SK-N-SH treated with all-trans-retinoic acid at 6 μM for 48 hours (cell line): ENCODE data around the gene TSPAN3.

Experiments used
- ATAC-seq: fragments of 200-7000 bp; cut with Tn5 transposase; 3 replicates; pipeline ENCODE4 v1.9.1; 2020; ENCODE audit warnings: mild to moderate bottlenecking, moderate library complexity
- ARNTL ChIP-seq: fragments of 450-650 bp; formaldehyde crosslinking; IDR thresholded peaks from 2 replicates; pipeline ENCODE4 v1.5.0; 2020; ENCODE audit warnings: low read depth, mild to moderate bottlenecking, moderate library complexity, borderline replicate concordance
- BACH2 ChIP-seq: fragments of 250-450 bp; sonication (Bioruptor Pico); IDR thresholded peaks from 2 replicates; pipeline ENCODE4 v1.9.0; 2021; ENCODE audit warnings: mild to moderate bottlenecking, borderline replicate concordance
- CSDC2 ChIP-seq: fragments of 250-450 bp; sonication (Bioruptor Pico); IDR thresholded peaks from 2 replicates; pipeline ENCODE4 v1.5.0; 2020; ENCODE audit warnings: mild to moderate bottlenecking, moderate library complexity
- CSRNP3 ChIP-seq: fragments of 250-450 bp; sonication (Bioruptor Pico); IDR thresholded peaks from 2 replicates; pipeline ENCODE4 v1.5.1; 2021; ENCODE audit warnings: mild to moderate bottlenecking, moderate library complexity
- GLIS3 ChIP-seq: fragments of 250-450 bp; sonication (Bioruptor Pico); IDR thresholded peaks from 2 replicates; pipeline ENCODE4 v1.5.0; 2020; ENCODE audit warnings: mild to moderate bottlenecking, moderate library complexity
- ISL1 ChIP-seq: fragments of 250-450 bp; sonication (Bioruptor Pico); IDR thresholded peaks from 2 replicates; pipeline ENCODE4 v2.1.2; 2022; ENCODE audit warnings: mild to moderate bottlenecking, moderate library complexity
- OSR1 ChIP-seq: fragments of 250-450 bp; sonication (Bioruptor Pico); IDR thresholded peaks from 2 replicates; pipeline ENCODE4 v1.8.0; 2022; ENCODE audit warnings: moderate library complexity, mild to moderate bottlenecking, inconsistent platforms
- PATZ1 ChIP-seq: fragments of 250-450 bp; sonication (Bioruptor Pico); IDR thresholded peaks from 2 replicates; pipeline ENCODE4 v1.8.0; 2020; ENCODE audit warnings: mild to moderate bottlenecking, moderate library complexity, borderline replicate concordance
- PPARA ChIP-seq: fragments of 250-450 bp; sonication (Bioruptor Pico); IDR thresholded peaks from 2 replicates; pipeline ENCODE4 v1.5.0; 2020; ENCODE audit warnings: mild to moderate bottlenecking, borderline replicate concordance
- TCF4 ChIP-seq: fragments of 250-450 bp; sonication (Bioruptor Pico); IDR thresholded peaks from 2 replicates; pipeline ENCODE4 v1.8.0; 2021; ENCODE audit warnings: mild to moderate bottlenecking, moderate library complexity, borderline replicate concordance
- TOX ChIP-seq: fragments of 250-450 bp; sonication (Bioruptor Pico); IDR thresholded peaks from 2 replicates; pipeline ENCODE4 v1.8.0; 2021; ENCODE audit warnings: mild to moderate bottlenecking, moderate library complexity, borderline replicate concordance
- ZC3H10 ChIP-seq: fragments of 250-450 bp; sonication (Bioruptor Pico); IDR thresholded peaks from 2 replicates; pipeline ENCODE4 v1.5.1; 2021; ENCODE audit warnings: mild to moderate bottlenecking, moderate library complexity
- ZFP3 ChIP-seq: fragments of 250-450 bp; sonication (Bioruptor Pico); IDR thresholded peaks from 2 replicates; pipeline ENCODE4 v1.5.0; 2020; ENCODE audit warnings: mild to moderate bottlenecking, moderate library complexity
- ZFP30 ChIP-seq: fragments of 450-650 bp; formaldehyde crosslinking; IDR thresholded peaks from 2 replicates; pipeline ENCODE4 v1.5.0; 2022; ENCODE audit warnings: mild to moderate bottlenecking, moderate library complexity
- ZNF70 ChIP-seq: fragments of 450-650 bp; formaldehyde crosslinking; IDR thresholded peaks from 2 replicates; pipeline ENCODE4 v1.5.0; 2020; ENCODE audit warnings: mild to moderate bottlenecking, moderate library complexity
- ZNF8 ChIP-seq: fragments of 450-650 bp; formaldehyde crosslinking; IDR thresholded peaks from 2 replicates; pipeline ENCODE4 v1.5.0; 2020; ENCODE audit warnings: mild to moderate bottlenecking, moderate library complexity
- TF ChIP-seq, protein P1 (sequence below): fragments of 250-450 bp; sonication (Bioruptor Pico); IDR thresholded peaks from 2 replicates; pipeline ENCODE4 v1.8.0; 2021; ENCODE audit warnings: low read depth, mild to moderate bottlenecking, moderate library complexity, borderline replicate concordance
- TF ChIP-seq, protein P2 (sequence below): fragments of 250-450 bp; sonication (Bioruptor Pico); IDR thresholded peaks from 2 replicates; pipeline ENCODE4 v1.5.0; 2020; ENCODE audit warnings: mild to moderate bottlenecking, moderate library complexity

The TSPAN3 gene

GRCh38 chr15:77021803-77022381 lies 49.0 kb downstream of the TSPAN3 start:
- ATAC-seq, result peak; percentile 35
- no peak for TF ChIP-seq TCF4 (CRISPR knock-in tag)
- TF ChIP-seq ZC3H10 (CRISPR knock-in tag), result no peak

DNA sequence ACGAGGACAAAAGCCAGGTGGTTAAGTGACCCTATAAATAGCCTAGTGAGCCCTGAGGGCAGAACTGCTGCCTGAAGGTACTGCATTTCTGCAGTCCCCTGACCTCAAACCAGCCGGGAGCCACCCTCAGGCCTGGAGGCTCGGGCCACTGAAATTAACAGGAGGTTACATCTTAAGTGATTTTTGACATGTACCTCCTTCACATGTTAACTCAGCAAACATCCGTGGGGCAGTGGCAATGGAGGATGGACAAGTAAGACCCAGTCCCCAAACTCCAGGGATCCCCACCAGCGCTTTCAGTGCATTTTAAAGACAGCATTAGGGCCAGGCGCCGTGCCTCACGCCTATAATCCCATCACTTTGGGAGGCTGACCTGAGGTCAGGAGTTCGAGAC lies 49.8 kb downstream of the TSPAN3 start:
- TF ChIP-seq, protein P1, sequence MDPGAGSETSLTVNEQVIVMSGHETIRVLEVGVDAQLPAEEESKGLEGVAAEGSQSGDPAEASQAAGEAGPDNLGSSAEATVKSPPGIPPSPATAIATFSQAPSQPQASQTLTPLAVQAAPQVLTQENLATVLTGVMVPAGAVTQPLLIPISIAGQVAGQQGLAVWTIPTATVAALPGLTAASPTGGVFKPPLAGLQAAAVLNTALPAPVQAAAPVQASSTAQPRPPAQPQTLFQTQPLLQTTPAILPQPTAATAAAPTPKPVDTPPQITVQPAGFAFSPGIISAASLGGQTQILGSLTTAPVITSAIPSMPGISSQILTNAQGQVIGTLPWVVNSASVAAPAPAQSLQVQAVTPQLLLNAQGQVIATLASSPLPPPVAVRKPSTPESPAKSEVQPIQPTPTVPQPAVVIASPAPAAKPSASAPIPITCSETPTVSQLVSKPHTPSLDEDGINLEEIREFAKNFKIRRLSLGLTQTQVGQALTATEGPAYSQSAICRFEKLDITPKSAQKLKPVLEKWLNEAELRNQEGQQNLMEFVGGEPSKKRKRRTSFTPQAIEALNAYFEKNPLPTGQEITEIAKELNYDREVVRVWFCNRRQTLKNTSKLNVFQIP, result no peak
- TF ChIP-seq CSDC2 (CRISPR knock-in tag) (no peak), OSR1 (CRISPR knock-in tag) (no peak)
- TF ChIP-seq, all 23 proteins: peak for 0
- ATAC-seq, result no peak

DNA sequence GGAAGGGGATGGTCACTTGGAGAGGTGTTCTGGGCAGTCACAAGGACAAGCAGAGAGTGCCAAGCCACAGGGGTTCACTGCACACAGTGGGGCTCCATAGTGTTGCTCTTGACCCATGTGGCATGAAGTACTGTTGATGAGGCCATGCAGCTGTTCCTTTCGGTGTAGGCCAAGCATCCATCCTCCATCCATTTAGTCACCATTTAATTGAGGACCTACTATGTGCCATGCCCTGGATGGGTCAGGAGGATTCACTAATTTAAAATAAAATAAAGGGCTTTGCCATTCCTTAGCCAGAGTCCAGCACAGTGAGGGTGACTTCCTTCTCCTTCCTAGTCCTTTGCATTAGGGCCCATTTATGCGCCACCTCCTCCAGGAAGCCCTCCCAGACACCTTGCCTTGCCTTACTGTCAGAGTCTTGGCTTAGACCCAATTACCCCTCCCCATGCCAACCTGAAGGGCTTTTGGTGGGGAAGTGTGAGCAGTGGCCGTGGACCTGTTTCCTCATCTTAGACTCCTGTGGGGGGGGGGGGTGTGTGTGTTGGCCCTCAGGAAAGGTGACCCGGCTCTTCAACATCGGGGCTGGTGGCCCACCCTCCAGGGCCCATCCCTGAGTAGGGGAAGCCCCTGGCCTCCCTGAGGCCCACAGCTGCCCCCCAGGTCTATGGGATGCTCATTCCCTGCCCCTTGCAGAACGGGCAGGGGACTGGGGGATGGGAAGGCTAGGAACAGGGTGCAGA lies 50.4 kb downstream of the TSPAN3 start:
- no peak for ATAC-seq
- TF ChIP-seq PATZ1 (CRISPR knock-in tag) (no peak), ZNF70 (CRISPR knock-in tag) (no peak), BACH2 (CRISPR knock-in tag) (no peak), ZNF8 (CRISPR knock-in tag) (no peak), ARNTL (no peak), OSR1 (CRISPR knock-in tag) (no peak), GLIS3 (CRISPR knock-in tag) (no peak), ZFP30 (CRISPR knock-in tag) (no peak), TOX (no peak), CSRNP3 (CRISPR knock-in tag) (no peak)
- TF ChIP-seq, protein P2, sequence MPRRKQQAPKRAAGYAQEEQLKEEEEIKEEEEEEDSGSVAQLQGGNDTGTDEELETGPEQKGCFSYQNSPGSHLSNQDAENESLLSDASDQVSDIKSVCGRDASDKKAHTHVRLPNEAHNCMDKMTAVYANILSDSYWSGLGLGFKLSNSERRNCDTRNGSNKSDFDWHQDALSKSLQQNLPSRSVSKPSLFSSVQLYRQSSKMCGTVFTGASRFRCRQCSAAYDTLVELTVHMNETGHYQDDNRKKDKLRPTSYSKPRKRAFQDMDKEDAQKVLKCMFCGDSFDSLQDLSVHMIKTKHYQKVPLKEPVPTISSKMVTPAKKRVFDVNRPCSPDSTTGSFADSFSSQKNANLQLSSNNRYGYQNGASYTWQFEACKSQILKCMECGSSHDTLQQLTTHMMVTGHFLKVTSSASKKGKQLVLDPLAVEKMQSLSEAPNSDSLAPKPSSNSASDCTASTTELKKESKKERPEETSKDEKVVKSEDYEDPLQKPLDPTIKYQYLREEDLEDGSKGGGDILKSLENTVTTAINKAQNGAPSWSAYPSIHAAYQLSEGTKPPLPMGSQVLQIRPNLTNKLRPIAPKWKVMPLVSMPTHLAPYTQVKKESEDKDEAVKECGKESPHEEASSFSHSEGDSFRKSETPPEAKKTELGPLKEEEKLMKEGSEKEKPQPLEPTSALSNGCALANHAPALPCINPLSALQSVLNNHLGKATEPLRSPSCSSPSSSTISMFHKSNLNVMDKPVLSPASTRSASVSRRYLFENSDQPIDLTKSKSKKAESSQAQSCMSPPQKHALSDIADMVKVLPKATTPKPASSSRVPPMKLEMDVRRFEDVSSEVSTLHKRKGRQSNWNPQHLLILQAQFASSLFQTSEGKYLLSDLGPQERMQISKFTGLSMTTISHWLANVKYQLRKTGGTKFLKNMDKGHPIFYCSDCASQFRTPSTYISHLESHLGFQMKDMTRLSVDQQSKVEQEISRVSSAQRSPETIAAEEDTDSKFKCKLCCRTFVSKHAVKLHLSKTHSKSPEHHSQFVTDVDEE (CRISPR knock-in tag), result no peak
- TF ChIP-seq, protein P1, result no peak

DNA sequence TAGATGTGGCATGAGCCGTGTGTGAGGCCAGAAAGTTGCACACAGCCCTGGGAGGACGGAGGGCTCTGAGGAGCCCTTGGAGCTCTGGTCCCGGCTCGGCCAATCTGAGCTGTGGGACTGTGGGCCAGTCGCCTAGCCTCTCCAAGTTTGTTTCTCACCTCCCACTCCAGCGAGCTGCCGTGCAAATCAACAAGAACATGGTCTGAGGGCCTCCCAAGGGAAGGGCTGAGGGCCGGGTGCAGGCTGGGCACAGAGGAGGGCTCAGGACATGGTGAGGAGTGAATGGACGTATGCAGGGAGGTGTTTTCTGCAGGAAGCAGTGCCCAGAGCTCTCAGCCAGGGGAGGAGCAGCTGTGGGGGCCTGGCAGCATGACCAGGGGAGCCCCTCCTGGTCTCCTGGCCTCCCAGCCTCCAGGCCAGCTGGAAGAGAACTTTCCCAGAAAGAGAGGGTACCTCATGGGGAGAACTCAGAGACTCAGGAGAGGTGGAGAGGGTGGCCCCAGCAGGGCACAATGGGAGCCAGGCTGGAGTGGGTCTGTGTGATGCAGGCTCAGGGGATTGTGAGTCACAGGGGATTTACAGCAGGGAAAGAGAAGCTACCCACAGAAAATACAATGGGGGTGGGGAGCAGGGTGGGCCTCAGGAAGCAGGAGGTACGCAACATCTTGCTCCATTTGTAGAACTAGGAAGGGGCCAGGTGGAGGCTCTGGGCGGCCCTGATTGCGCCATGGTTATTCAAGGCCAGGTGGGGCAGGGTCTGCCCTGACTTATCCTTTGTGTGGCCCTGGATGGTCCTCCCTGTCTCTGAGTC lies 51.2 kb downstream of the TSPAN3 start:
- ATAC-seq, result no peak

More for the DNA sequence above, 51.2 kb downstream of the TSPAN3 start:
- no peak for TF ChIP-seq BACH2 (CRISPR knock-in tag)
- no peak for TF ChIP-seq ZFP3 (CRISPR knock-in tag)
- no peak for TF ChIP-seq ISL1 (CRISPR knock-in tag)
- TF ChIP-seq PATZ1 (CRISPR knock-in tag), result no peak
- no peak for TF ChIP-seq PPARA (CRISPR knock-in tag)
